GM23338 (cell line): ENCODE measurements around the gene GCN1. TPM values are rescaled to one million over a fixed set of nuclear protein-coding genes. Genes with fewer than 3 reads are reported as not detected.
A peak's percentile ranks its signal among the peaks of the same experiment; 100 is the strongest.

Experiments used
- ATAC-seq: fragments of 200-7000 bp; cut with Tn5 transposase; 3 replicates; pipeline ENCODE4 v1.9.1; 2020
- DNase-seq: peaks from one replicate; pipeline ENCODE4 v3.0.0-alpha.2; 2015; ENCODE audit warnings: low spot score
- H2AFZ ChIP-seq: fragments of 200-600 bp; sonication (generic); 2 replicates; pipeline ENCODE4 v1.8.0; 2016; ENCODE audit warnings: antibody characterized with exemption, mild to moderate bottlenecking, moderate library complexity
- H3F3A ChIP-seq: fragments of 200-600 bp; sonication (generic); replicated peaks from 2 replicates; pipeline ENCODE4 v1.8.0; 2017; ENCODE audit warnings: antibody characterized with exemption, mixed run types, low read depth
- H3K27ac ChIP-seq: fragments of 200-600 bp; sonication (generic); 2 replicates; pipeline ENCODE4 v1.6.1; 2016; ENCODE audit warnings: low read depth
- H3K27me3 ChIP-seq: fragments of 200-600 bp; sonication (generic); 2 replicates; pipeline ENCODE4 v1.8.0; 2016; ENCODE audit warnings: mild to moderate bottlenecking, mixed run types, moderate library complexity; ENCODE audit not compliant: insufficient read depth
- H3K36me3 ChIP-seq: fragments of 200-600 bp; sonication (generic); 2 replicates; pipeline ENCODE4 v1.8.0; 2016; ENCODE audit warnings: mild to moderate bottlenecking; ENCODE audit not compliant: insufficient read depth
- H3K4me1 ChIP-seq: fragments of 200-600 bp; sonication (generic); 2 replicates; pipeline ENCODE4 v1.8.0; 2016; ENCODE audit warnings: mild to moderate bottlenecking, moderate library complexity; ENCODE audit not compliant: insufficient read depth
- H3K4me2 ChIP-seq: fragments of 200-600 bp; sonication (generic); 2 replicates; pipeline ENCODE4 v1.7.1; 2017; ENCODE audit warnings: mixed run types
- H3K4me3 ChIP-seq: fragments of 200-600 bp; sonication (generic); 2 replicates; pipeline ENCODE4 v1.6.1; 2016; ENCODE audit warnings: mixed run types
- H3K79me2 ChIP-seq: fragments of 200-600 bp; sonication (generic); replicated peaks from 2 replicates; pipeline ENCODE4 v1.8.0; 2017; ENCODE audit warnings: mild to moderate bottlenecking; ENCODE audit not compliant: insufficient read depth
- H3K9me2 ChIP-seq: fragments of 200-600 bp; sonication (generic); 2 replicates; pipeline ENCODE4 v1.8.0; 2017; ENCODE audit not compliant: insufficient read depth
- H4K20me1 ChIP-seq: fragments of 200-600 bp; sonication (generic); replicated peaks from 2 replicates; pipeline ENCODE4 v1.8.0; 2017; ENCODE audit warnings: mild to moderate bottlenecking; ENCODE audit not compliant: insufficient read depth
- H3K27ac Mint-ChIP-seq: 2 replicates; pipeline ENCODE4 v1.8.0; 2020; ENCODE audit warnings: inconsistent platforms, mild to moderate bottlenecking, moderate library complexity, mixed read lengths
- H3K27me3 Mint-ChIP-seq: 3 replicates; pipeline ENCODE4 v1.8.0; 2022; ENCODE audit warnings: low read depth, mild to moderate bottlenecking, moderate library complexity, mixed read lengths, inconsistent platforms; ENCODE audit not compliant: insufficient read depth, poor library complexity
- H3K36me3 Mint-ChIP-seq: 3 replicates; pipeline ENCODE4 v1.8.0; 2021; ENCODE audit warnings: low read depth, mild to moderate bottlenecking, inconsistent platforms, moderate library complexity, mixed read lengths
- H3K4me1 Mint-ChIP-seq: 3 replicates; pipeline ENCODE4 v1.8.0; 2020; ENCODE audit warnings: mild to moderate bottlenecking, inconsistent platforms, mixed read lengths
- H3K4me3 Mint-ChIP-seq: 3 replicates; pipeline ENCODE4 v1.8.0; 2021; ENCODE audit warnings: moderate library complexity, mild to moderate bottlenecking, inconsistent platforms, mixed read lengths
- H3K9me3 Mint-ChIP-seq: 3 replicates; pipeline ENCODE4 v1.8.0; 2020; ENCODE audit warnings: moderate library complexity, mild to moderate bottlenecking, inconsistent platforms, mixed read lengths
- CREB1 ChIP-seq: fragments of 250-450 bp; sonication (Bioruptor Pico); IDR thresholded peaks from 2 replicates; pipeline ENCODE4 v1.5.0; 2020; ENCODE audit warnings: low read depth, mild to moderate bottlenecking, moderate library complexity
- CTCF ChIP-seq, 2 experiments: fragments of 200-600 bp in 1 of 2; sonication (generic) in 1 of 2; conservative IDR thresholded peaks; 2 replicates each; pipeline versions ENCODE4 v1.5.1 to v1.6.1; 2016 to 2017; ENCODE audit warnings: antibody characterized with exemption in 2 of 2, low read depth in 2 of 2, mild to moderate bottlenecking in 2 of 2, moderate library complexity in 1 of 2
- EZH2 ChIP-seq: fragments of 200-600 bp; sonication (generic); IDR thresholded peaks from one replicate; pipeline ENCODE4 v1.8.0; 2017; ENCODE audit warnings: antibody characterized with exemption, mild to moderate bottlenecking, low read depth; ENCODE audit not compliant: unreplicated experiment
- NANOG ChIP-seq: IDR thresholded peaks from 2 replicates; pipeline ENCODE4 v1.6.1; 2016; ENCODE audit warnings: antibody characterized with exemption, borderline replicate concordance
- POLR2AphosphoS5 ChIP-seq: IDR thresholded peaks from 2 replicates; pipeline ENCODE4 v1.6.1; 2016; ENCODE audit warnings: antibody characterized with exemption, low read depth
- ZNF114 ChIP-seq: fragments of 250-450 bp; sonication (Bioruptor Pico); IDR thresholded peaks from 2 replicates; pipeline ENCODE4 v1.5.0; 2020; ENCODE audit warnings: mild to moderate bottlenecking, moderate library complexity
- ZNF331 ChIP-seq: fragments of 250-450 bp; sonication (Bioruptor Pico); IDR thresholded peaks from 2 replicates; pipeline ENCODE4 v1.5.0; 2020; ENCODE audit warnings: low read depth, mild to moderate bottlenecking, moderate library complexity
- ZNF462 ChIP-seq: fragments of 250-450 bp; sonication (Bioruptor Pico); IDR thresholded peaks from 2 replicates; pipeline ENCODE4 v1.5.0; 2020; ENCODE audit warnings: mild to moderate bottlenecking, moderate library complexity
- polyA plus RNA-seq: library from polyadenylated mRNA; unstranded; fragments of >200 nt; fragmentation: Nextera tagmentation; extraction: Ambion mirVana; gene quantifications from 2 replicates; pipeline ENCODE4 v1.2.1, GENCODE V29; 2016
- total RNA-seq: library from RNA; depleted of rRNA; stranded (reverse); fragments of >200 nt; shearing (Covaris generic); gene quantifications from 2 replicates; pipeline ENCODE4 v1.2.3, GENCODE V29; 2014
- TF ChIP-seq, protein P1 (sequence below): IDR thresholded peaks from one replicate; pipeline ENCODE4 v1.6.1; 2018; ENCODE audit warnings: antibody characterized with exemption; ENCODE audit not compliant: unreplicated experiment

GCN1 gene
- total and polyA plus RNA-seq, 2 experiments from 2014 or later = 18.0 to 177 TPM

DNA sequence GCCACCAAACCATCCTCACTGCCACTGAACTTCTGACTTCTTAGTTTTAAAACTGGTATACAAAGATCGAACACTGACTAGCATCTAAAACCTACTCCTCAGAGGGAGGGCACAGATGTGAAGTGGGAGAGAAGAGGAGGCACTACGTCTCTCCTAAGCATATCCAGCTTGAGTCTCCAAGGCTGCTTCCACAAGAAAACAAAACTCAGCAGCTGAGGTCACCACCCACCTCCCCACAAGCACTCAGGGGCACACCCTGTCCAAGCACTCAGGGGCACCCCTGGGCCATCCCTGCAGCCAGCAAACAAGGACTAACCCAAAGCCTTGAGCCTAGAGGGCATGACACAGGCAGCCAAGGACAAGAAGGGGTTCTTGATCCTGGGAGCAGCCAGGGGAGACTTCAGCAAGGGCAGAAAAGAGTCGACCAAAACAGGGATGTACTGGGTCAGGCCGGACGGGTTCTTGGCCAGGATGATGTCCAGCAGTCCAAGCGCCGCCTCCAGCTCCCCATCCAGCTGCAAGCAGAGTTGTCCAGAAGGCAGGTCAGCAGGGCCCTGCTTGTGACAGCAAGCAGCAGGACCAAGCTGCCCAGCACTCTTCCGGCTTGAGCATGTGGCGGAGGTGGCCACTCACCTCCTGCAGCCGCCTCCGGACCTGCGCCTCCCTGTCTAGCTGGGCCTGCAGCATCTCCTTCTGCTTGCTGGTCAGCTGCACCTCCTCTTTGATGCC lies 34.8 kb downstream of the GCN1 start (continued):
- TF ChIP-seq CTCF (conservative IDR thresholded peaks at IDR 0.05; ENCODE audit: low read depth in 2 of 2) = no peak

GRCh38 chr12:120158351-120158750 lies 36.2 kb downstream of the GCN1 start:
- peak; percentile 31; the same call in 2 of the 3 replicates for ATAC-seq
- Mint-ChIP-seq H3K27me3 (no peaks in the 10 kb centered on the region), H3K9me3 (no peaks in the 10 kb centered on the region; the same call in 2 of the 3 replicates), H3K4me3 (no peak overlapping the region), H3K36me3 (peaks cover 94% of the 10 kb centered on the region), H3K27ac (no peak overlapping the region), H3K4me1 (no peaks in the 10 kb centered on the region)
- DNase-seq = no peak
- H2AFZ ChIP-seq = no peak overlapping the region
- H3K4me2 ChIP-seq = no peak overlapping the region
- peaks cover 64% of the 10 kb centered on the region for H3K36me3 ChIP-seq
- 0 out of 2 replicates have a peak, but pooled peaks cover 5% of the 10 kb centered on the region for H4K20me1 ChIP-seq
- no peak overlapping the region for H3K4me3 ChIP-seq
- H3K9me2 ChIP-seq = no peaks in the 10 kb centered on the region
- H3K79me2 ChIP-seq = no peaks in the 10 kb centered on the region
- no peak overlapping the region for H3K27ac ChIP-seq
- no peaks in the 10 kb centered on the region for H3K27me3 ChIP-seq
- no peaks in the 10 kb centered on the region for H3K4me1 ChIP-seq
- 0 out of 2 replicates have a peak, but pooled peaks cover 3% of the 10 kb centered on the region for H3F3A ChIP-seq
- TF ChIP-seq NANOG (no peak), ZNF331 (CRISPR knock-in tag) (no peak), POLR2AphosphoS5 (no peak), CREB1 (CRISPR knock-in tag) (no peak), CTCF (conservative IDR thresholded peaks at IDR 0.05; ENCODE audit: low read depth in 2 of 2) (no peak), ZNF114 (no peak), EZH2 (no peak), ZNF462 (CRISPR knock-in tag) (no peak)
- TF ChIP-seq, protein P1, sequence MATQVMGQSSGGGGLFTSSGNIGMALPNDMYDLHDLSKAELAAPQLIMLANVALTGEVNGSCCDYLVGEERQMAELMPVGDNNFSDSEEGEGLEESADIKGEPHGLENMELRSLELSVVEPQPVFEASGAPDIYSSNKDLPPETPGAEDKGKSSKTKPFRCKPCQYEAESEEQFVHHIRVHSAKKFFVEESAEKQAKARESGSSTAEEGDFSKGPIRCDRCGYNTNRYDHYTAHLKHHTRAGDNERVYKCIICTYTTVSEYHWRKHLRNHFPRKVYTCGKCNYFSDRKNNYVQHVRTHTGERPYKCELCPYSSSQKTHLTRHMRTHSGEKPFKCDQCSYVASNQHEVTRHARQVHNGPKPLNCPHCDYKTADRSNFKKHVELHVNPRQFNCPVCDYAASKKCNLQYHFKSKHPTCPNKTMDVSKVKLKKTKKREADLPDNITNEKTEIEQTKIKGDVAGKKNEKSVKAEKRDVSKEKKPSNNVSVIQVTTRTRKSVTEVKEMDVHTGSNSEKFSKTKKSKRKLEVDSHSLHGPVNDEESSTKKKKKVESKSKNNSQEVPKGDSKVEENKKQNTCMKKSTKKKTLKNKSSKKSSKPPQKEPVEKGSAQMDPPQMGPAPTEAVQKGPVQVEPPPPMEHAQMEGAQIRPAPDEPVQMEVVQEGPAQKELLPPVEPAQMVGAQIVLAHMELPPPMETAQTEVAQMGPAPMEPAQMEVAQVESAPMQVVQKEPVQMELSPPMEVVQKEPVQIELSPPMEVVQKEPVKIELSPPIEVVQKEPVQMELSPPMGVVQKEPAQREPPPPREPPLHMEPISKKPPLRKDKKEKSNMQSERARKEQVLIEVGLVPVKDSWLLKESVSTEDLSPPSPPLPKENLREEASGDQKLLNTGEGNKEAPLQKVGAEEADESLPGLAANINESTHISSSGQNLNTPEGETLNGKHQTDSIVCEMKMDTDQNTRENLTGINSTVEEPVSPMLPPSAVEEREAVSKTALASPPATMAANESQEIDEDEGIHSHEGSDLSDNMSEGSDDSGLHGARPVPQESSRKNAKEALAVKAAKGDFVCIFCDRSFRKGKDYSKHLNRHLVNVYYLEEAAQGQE = no peak
